Panc1 (cell line): Measurements from ENCODE around the gene GAGE13. TPM values are rescaled to one million over a fixed set of nuclear protein-coding genes. Genes with fewer than 3 reads are reported as not detected.
"Not testable (repeated sequence)": the region's sequence is repeated elsewhere in the genome, so short reads cannot be mapped to it uniquely, and the experiment has no call there.

Experiments
- ATAC-seq: fragments of 200-7000 bp; cut with Tn5 transposase; 2 replicates; pipeline ENCODE4 v1.9.1; 2020; ENCODE audit warnings: mild to moderate bottlenecking, moderate library complexity
- BruUV-seq: library from RNA; stranded (reverse); fragments of 400-500 nt; replicated peaks from 2 replicates; lab custom pipeline; 2021; lab: Mats Ljungman, UMichigan
- CTCF ChIA-PET: fragments of 300-600 bp; sonication (Branson Sonifier 250); formaldehyde crosslinking; loops from one replicate; lab custom pipeline; 2022; ENCODE audit warnings: antibody characterized with exemption; lab: Charles Lee
- POLR2A ChIA-PET: fragments of 300-600 bp; sonication (Branson Sonifier 250); formaldehyde crosslinking; loops from one replicate; lab custom pipeline; 2022; ENCODE audit warnings: antibody characterized with exemption; lab: Charles Lee
- DNase-seq: peaks from one replicate; pipeline ENCODE4 v3.0.0-alpha.2; 2010; ENCODE audit warnings: low read depth, low spot score
- H3K27ac ChIP-seq: 2 replicates; pipeline ENCODE4 v1.5.1; 2011; ENCODE audit warnings: mild to moderate bottlenecking, low read length, inconsistent platforms
- H3K27me3 ChIP-seq: fragments of 200-500 bp; sonication (Bioruptor generic); 2 replicates; pipeline ENCODE4 v1.6.0; 2014; ENCODE audit warnings: low read length, inconsistent platforms; ENCODE audit not compliant: control insufficient read depth, insufficient read depth
- H3K36me3 ChIP-seq: fragments of 200-500 bp; sonication (Bioruptor generic); 2 replicates; pipeline ENCODE4 v1.5.1; 2014; ENCODE audit warnings: inconsistent platforms, mild to moderate bottlenecking, low read length, moderate library complexity; ENCODE audit not compliant: control insufficient read depth, insufficient read depth
- H3K4me1 ChIP-seq: 2 replicates; pipeline ENCODE4 v1.5.1; 2011; ENCODE audit warnings: inconsistent platforms, mild to moderate bottlenecking, low read length, moderate library complexity; ENCODE audit not compliant: control insufficient read depth, insufficient read depth
- H3K4me3 ChIP-seq, 2 experiments: 2 replicates each; pipeline ENCODE4 v1.5.1; 2011 to 2012; ENCODE audit warnings: low read depth in 2 of 2, low read length in 2 of 2, mild to moderate bottlenecking in 2 of 2, inconsistent platforms in 1 of 2, moderate library complexity in 1 of 2
- H3K9me3 ChIP-seq: fragments of 200-500 bp; sonication (Bioruptor generic); 2 replicates; pipeline ENCODE4 v1.5.1; 2014; ENCODE audit warnings: low read depth, mild to moderate bottlenecking, inconsistent platforms, low read length, moderate library complexity; ENCODE audit not compliant: control insufficient read depth, insufficient read depth
- POLR2AphosphoS5 ChIP-seq: IDR thresholded peaks from 2 replicates; pipeline ENCODE4 v1.6.1; 2012; ENCODE audit warnings: mild to moderate bottlenecking, low read depth, low read length, moderate library complexity
- REST ChIP-seq, 2 experiments: IDR thresholded peaks; 2 replicates each; pipeline ENCODE4 v1.6.1; 2011 to 2012; ENCODE audit warnings: low read depth in 2 of 2, control low read depth in 1 of 2, low read length in 1 of 2, mild to moderate bottlenecking in 1 of 2, moderate library complexity in 1 of 2; ENCODE audit not compliant: insufficient read depth in 1 of 2
- SIN3A ChIP-seq: IDR thresholded peaks from 2 replicates; pipeline ENCODE4 v1.6.1; 2012; ENCODE audit warnings: low read depth, mild to moderate bottlenecking, low read length, moderate library complexity, borderline replicate concordance; ENCODE audit not compliant: insufficient read depth
- in situ Hi-C: cut with HindIII; loops from 2 replicates; pipeline ENCODE4 v1.10.0; 2016; ENCODE audit warnings: low sequenced_read_pairs, low pct_unique_long_range_greater_than_20kb
- intact Hi-C: fragments of 100-400 bp; cut with micrococcal nuclease; formaldehyde crosslinking; loops from one replicate; pipeline ENCODE4 v1.10.0; 2022; ENCODE audit not compliant: unreplicated experiment
- total RNA-seq: library from RNA; stranded (reverse); gene quantifications from one replicate; pipeline ENCODE4 v1.2.1, GENCODE V29; 2021; ENCODE audit not compliant: unreplicated experiment

Gene GAGE13
- total RNA-seq, 1 experiment from 2014 or later = not detected

GRCh38 chrX:49316085-49316484 is 15.3 kb upstream of the GAGE13 start:
- in situ Hi-C loops (no loop called here), intact Hi-C loops (no loop called here)
- no peaks in the 10 kb centered on the region for H3K36me3 ChIP-seq

GRCh38 chrX:49321737-49322136 is 9.6 kb upstream of the GAGE13 start, which contains the start of gene GAGE12J:
TSS of gene GAGE12J (plus strand) at chrX:49322037. CDS start at chrX:49323194, 1,157 bp downstream.
- H3K4me3 ChIP-seq, H3K9me3 ChIP-seq, intact Hi-C loops, DNase-seq, H3K4me1 ChIP-seq, in situ Hi-C loops, H3K27me3 ChIP-seq, ATAC-seq, CTCF ChIA-PET, H3K36me3 ChIP-seq, POLR2A ChIA-PET, H3K27ac ChIP-seq, BruUV-seq: not testable (repeated sequence)

More at GRCh38 chrX:49316085-49316484, 15.3 kb upstream of the GAGE13 start:
- H3K9me3 ChIP-seq = no peaks in the 10 kb centered on the region
- no peaks in the 10 kb centered on the region for H3K27me3 ChIP-seq
- ATAC-seq (no peak), DNase-seq (no peak)
- TF ChIP-seq SIN3A = no peak
- no peak for TF ChIP-seq POLR2AphosphoS5
- no peak for TF ChIP-seq REST (IDR thresholded peaks at IDR 0.05; ENCODE audit: insufficient read depth in 1 of 2, low read depth in 2 of 2, low read length in 1 of 2)
- BruUV-seq = no TSS peak
- ChIA-PET POLR2A (no interaction called here), CTCF (no interaction called here)
- H3K4me1 ChIP-seq = no peaks in the 10 kb centered on the region
- H3K4me3 ChIP-seq = no peak overlapping the region
- no peak overlapping the region for H3K27ac ChIP-seq

- ATAC-seq, H3K27me3 ChIP-seq, in situ Hi-C loops, H3K9me3 ChIP-seq, H3K4me1 ChIP-seq, H3K36me3 ChIP-seq, BruUV-seq, DNase-seq, CTCF ChIA-PET, POLR2A ChIA-PET, H3K27ac ChIP-seq, H3K4me3 ChIP-seq, intact Hi-C loops: not testable (repeated sequence)
Measured at GRCh38 chrX:49322266-49322665, 9.1 kb upstream of the GAGE13 start.

GRCh38 chrX:49323735-49324134 is 7.6 kb upstream of the GAGE13 start:
- BruUV-seq, H3K27me3 ChIP-seq, in situ Hi-C loops, intact Hi-C loops, H3K4me3 ChIP-seq, H3K9me3 ChIP-seq, ATAC-seq, H3K27ac ChIP-seq, CTCF ChIA-PET, DNase-seq, H3K36me3 ChIP-seq, H3K4me1 ChIP-seq, POLR2A ChIA-PET: not testable (repeated sequence)

GRCh38 chrX:49330421-49330820 is 961 bp upstream of the GAGE13 start:
- in situ Hi-C loops, H3K27ac ChIP-seq, H3K27me3 ChIP-seq, H3K9me3 ChIP-seq, BruUV-seq, POLR2A ChIA-PET, H3K36me3 ChIP-seq, H3K4me3 ChIP-seq, H3K4me1 ChIP-seq, ATAC-seq, DNase-seq, CTCF ChIA-PET, intact Hi-C loops: not testable (repeated sequence)

GRCh38 chrX:49331841-49332240 is 459 bp downstream of the GAGE13 start:
- BruUV-seq, CTCF ChIA-PET, in situ Hi-C loops: not testable (repeated sequence)

More at GRCh38 chrX:49331841-49332240, 459 bp downstream of the GAGE13 start:
- H3K4me3 ChIP-seq, H3K9me3 ChIP-seq, POLR2A ChIA-PET, H3K4me1 ChIP-seq, H3K27ac ChIP-seq, intact Hi-C loops, H3K27me3 ChIP-seq, ATAC-seq, DNase-seq, H3K36me3 ChIP-seq: not testable (repeated sequence)
